ENCODE measurements around the gene C3orf70. TPM values are rescaled to one million over a fixed set of nuclear protein-coding genes. Genes with fewer than 3 reads are reported as not detected.

C3orf70 gene
- total RNA-seq, 1 donor from 2014 or later = 0.99 TPM

GRCh38 chr3:185089343-185089742, 63.5 kb downstream of the C3orf70 start:
- DNase-seq (ENCODE audit: low read depth, low spot score) = no peak

DNA sequence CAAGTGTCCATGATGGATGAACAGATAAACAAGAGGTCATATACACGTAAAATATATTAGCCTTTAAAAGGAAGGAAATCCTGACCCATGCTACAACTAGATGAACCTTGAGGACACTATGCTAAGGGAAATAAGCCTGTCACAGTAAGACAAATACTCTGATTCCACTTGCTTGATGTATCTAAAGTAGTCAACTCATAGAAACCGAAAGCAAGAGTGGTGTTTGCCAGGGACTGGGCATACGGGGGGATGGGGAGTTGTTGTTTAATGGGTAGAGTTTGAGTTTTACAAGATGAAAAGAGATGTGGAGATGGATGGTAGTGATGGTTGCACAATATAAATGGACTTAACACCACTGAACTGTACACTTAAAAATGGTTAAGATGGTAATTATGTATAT, 65.4 kb downstream of the C3orf70 start:
- no peak for DNase-seq (ENCODE audit: low read depth, low spot score)

DNA sequence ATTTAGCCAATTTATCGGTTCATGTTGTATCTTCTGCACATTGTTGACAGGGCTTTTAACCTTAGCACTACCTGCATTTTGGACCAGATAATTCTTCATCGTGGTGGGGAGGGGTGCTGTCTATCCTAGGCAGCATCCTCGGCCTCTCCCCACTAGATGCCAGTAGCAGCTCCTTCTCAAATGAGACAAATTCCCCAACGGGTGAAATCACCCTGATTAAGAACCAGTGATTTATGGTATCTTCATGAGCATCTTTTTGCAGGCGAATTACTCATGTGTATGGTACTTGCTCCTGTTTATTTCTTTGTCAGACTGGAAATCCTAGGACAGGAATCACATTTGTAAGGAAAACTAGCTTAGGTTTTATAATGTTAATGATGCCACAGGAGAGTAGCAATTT, 68.0 kb downstream of the C3orf70 start:
- no peak for DNase-seq (ENCODE audit: low read depth, low spot score)

DNA sequence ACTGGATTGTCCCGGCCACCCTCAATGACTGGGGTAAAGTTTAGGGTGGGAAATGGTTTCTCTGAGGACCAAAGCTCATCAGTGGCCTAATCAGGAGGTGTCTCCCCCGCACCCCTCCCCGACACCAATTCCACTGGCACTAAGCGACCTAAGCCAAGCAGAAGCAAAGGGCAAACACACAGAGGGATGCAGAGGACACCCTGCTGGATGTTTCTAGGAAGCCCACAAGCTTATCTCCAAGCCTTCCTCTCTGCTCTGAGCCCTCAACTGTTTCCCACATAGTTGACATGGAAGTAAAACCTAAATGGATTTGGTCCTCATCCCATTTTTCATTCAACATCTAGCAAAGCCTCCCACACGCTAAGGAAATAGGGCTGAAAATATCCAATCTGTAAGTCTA, 68.5 kb downstream of the C3orf70 start:
- no peak for DNase-seq (ENCODE audit: low read depth, low spot score)

- no peak for DNase-seq (ENCODE audit: low read depth, low spot score)
These were observed 70.0 kb downstream of the C3orf70 start for GRCh38 chr3:185082829-185083228.

- no peak for DNase-seq (ENCODE audit: low read depth, low spot score)
These were observed 70.7 kb downstream of the C3orf70 start for GRCh38 chr3:185082149-185082548.

DNA sequence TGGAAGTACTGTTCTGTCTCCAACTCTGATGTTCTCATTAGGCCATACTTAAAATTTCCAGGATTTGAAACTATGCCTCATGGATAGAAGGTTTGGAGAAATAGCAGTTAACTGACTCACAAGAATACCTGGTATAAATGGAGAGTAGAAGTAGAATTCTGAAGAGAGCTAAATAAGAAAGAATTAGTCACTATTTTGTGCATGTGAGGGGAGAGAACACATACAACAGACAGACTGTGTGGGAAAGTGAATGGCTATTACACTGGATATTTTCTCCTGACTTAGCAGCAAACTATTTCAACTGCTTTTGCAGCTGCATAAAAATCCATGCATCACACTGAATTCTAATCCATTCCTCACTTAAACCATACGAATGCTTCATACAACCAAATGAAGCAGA, 71.3 kb downstream of the C3orf70 start:
- DNase-seq (ENCODE audit: low read depth, low spot score) = no peak

DNA sequence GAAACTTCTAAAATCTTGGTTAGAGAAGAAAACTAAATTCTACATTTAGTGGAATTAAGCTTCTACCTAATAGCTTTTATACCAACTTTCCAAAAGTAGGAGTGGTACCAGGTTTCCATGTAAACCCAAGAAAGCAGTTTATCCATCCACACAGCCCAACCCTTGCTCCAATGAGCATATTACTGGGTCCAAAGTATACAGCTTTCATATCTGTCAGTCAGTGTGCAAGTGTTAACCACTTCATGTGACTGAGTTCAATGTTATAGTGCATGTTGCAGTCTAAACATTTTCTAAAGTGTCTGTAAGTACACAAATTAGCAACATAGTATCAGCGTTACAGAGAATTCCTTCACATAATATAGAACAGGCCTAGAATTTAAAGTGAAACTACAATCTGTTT, 73.2 kb downstream of the C3orf70 start:
- no peak for DNase-seq (ENCODE audit: low read depth, low spot score)

GRCh38 chr3:185076219-185076618, 76.6 kb downstream of the C3orf70 start:
- DNase-seq (ENCODE audit: low read depth, low spot score) = no peak

DNA sequence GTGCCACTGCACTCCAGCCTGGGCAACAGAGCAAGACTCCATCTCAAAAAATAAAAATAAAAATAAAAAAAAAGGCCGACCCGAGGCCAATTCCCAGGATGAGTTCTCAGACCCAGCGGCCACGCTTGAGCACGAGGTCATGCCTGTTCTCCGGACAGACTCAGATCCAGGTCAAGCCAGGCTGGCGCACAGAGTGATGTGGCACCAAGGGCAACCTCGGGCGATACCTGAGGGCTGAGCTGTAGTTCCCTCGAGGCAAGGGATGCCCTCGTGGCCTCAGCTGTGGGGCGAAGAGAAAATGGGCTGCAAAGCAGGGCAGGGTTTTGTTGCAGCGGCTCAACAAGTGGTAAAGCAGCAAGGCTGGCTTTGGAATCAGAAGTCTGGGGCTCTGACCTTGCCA, 77.3 kb downstream of the C3orf70 start:
- no peak for DNase-seq (ENCODE audit: low read depth, low spot score)

DNA sequence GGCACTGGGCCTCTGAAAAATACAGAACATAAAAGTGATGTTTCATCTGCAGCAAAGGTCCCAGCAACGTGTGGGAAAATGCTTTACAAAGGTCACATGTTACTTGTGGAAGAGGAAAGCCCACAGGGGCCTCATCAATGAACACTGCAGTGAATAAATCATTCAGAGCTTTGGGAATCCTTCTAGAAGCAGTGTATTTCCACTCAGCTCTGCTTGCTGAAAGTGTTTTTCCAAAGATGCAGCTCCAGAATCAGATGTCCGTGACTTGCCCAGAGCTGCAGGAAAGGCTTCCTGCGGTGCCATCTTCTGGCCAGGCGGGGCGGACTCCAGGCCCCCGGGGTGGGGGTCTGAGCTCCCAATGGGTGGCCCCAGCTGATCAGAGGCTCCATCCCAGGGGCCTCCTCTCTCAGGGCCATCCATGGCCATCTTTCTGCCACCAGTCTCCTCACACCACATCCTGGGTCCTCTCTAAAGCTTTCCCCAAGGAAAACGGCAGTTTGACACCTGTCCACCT, 81.5 kb downstream of the C3orf70 start:
- no peak for DNase-seq (ENCODE audit: low read depth, low spot score)

DNA sequence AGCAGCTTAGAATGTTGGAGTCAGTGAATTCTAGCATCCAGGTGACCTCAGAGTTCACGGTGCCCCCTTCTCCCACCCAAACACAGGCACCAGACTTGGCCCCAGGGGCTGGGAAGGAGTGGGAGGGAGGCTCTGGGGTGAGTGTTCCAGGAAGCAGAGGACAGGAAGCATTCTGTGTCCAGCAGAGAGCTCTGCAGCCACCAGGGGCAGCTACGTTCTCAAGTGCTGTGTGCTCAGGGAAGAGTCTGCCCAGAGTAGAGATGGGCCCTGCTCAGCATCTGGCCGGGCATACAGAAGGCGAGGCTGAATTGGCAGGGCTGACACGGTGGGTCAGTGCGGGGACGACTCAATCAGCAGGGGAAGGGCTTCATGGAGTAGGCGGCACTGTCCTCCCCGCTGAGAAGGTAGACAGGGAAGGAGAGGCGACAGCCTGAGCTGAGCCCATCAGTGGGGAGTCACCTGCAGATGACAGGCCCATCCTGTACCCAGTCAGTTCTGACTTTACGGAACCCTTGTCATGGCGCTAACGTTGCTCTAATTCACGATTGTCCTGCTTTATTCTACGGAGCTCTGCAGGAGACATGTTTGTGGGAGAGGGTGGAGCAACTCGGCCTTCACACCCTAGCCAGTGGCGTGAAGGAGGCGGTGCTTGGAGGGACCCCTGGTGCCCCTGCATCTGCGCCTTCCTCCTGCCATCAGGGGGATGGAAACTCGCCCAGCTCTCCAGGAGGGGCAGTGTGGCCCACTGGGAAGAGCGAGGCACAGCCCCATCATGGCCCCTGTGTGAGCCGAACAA, 82.2 kb downstream of the C3orf70 start:
- no peak for DNase-seq (ENCODE audit: low read depth, low spot score)

DNA sequence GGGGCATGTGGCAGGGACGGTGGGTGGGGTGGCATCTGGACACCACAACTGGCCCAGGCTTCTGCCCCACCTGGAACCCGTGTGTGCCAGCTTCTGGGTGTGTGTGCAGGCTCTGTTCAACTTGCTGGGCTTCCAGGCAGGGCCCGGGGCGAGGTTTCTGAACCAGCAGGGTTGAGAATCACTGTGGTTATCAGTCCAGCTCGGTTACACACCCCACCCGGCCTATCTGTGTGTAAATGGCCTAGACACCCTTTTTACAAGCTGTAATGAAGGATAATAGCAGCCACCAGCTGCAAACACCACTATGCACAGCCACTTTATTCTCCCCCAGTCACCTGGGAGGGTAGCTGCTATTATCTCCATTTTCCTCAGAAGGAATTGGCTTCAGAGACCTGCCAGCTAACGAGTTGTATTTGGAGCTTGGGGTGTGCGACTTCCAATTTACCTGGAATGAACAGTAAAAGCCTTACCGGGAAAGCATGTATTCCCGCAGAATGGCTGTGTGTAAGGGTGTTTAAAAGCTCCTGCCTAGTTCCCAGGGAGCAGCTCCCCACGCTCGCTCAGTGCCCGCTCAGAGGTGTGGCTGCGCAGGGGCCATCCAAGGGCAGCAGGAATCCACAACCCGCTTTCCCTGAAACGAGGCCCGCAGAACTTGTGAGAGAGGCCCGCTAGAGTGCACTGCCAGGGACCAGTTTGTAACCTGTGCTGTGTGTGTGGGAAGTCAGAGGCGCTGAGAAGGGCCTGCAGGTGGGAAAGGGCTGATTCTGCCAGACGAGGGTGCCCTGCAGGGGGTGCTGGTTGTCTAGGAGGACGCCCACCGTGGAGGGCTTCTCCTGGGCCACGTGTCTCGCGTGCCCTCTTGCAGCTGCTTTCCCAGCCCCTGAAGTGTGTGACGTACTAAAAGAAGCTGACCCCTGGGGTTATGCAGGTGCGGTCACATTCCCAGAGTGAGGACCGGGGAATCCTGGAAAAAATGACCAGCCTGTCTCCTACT, 83.5 kb downstream of the C3orf70 start:
- no peak for DNase-seq (ENCODE audit: low read depth, low spot score)

DNA sequence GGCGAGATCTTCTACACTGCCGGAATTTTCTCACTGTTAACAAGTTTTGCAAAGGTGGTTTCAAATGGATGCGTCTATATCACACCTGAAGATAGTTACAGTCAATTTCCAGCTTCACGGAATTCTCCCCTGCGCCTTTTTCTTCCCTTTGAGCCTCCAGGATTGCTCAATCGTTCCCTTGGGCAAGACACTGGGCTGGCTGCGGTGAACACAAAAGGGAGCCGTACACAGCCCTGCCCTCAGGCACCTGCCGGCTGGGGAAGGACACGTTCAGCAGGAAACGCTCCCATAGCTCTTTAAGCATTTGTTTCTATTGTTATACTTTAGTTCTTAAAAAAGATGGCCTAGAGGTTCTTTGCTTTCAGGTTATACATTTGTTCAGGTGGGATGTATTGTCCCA, 85.7 kb downstream of the C3orf70 start:
- no peak for DNase-seq (ENCODE audit: low read depth, low spot score)

DNA sequence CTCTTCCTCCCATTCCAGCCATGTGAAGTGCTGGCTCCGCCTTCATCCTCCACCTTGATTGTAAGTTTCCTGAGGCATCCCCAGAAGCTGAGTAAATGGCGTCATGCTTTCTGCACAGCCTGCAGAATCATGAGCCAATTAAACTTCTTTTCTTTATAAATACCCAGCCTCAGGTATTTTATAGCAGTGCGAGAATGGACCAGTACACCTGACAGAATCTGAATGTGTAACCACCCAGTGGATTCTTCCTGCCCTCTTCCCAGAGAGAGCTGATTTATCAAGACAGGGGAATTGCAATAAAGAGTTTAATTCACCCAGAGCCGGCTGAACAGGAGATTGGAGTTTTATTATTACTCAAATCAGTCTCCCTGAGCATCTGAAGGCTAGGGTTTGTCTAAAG, 86.6 kb downstream of the C3orf70 start:
- no peak for DNase-seq (ENCODE audit: low read depth, low spot score)

DNA sequence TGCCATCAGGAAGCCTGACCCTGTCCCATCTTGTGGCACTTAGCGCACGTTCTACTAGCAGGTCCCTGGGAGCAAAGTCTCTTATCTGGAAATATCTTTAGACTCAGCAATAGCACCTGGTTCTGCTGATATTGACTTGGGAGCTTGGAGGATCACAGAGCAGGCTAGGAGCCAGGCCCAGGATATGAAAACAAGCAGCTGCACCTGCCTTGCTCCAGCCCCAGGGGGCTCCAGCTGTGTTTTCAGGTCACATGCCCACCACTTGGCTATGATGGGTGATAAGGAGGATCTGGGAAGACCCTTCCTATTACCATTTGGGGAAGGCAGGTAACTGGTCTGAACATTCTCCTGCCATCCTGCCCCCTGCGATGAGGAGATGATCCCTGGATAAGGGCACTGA, 87.8 kb downstream of the C3orf70 start:
- DNase-seq (ENCODE audit: low read depth, low spot score) = no peak

DNA sequence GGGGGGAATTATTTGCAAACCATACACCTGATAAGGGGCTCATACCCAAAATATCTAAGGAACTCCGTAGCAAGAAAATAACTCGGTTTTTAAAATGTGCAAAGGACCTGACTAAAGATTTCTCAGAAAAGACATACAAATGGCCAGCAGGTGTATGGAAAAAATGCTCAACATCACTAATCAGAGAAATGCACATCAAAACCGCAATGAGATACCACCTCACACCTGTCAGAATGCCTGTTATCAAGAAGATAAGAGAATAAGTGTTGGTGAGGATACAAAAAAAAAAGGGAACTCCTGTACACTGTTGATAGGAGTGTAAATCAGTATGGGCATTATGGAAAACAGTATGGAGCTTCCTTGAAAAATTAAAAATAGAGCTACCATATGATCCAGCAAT, 89.4 kb downstream of the C3orf70 start:
- no peak for DNase-seq (ENCODE audit: low read depth, low spot score)

GRCh38 chr3:185062191-185062590, 90.7 kb downstream of the C3orf70 start:
- DNase-seq (ENCODE audit: low read depth, low spot score) = no peak

DNA sequence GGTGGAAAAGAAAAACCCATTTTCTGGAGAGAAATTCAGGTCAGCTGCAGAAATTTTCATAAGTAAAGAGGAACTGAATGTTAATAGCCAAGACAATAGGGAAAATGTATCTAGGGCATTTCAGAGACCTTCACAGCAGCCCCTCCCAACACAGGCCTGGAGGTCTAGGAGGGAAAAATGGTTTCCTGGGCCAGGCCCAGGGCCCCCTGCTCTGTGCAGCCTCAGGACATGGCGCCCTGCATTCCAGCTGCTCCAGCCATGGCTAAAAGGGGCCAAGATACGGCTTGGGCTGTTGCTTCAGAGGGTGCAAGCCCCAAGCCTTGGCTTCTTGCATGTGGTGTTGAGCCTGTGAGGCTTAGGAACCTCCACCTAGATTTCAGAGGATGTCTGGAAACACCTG, 92.2 kb downstream of the C3orf70 start:
- no peak for DNase-seq (ENCODE audit: low read depth, low spot score)

DNA sequence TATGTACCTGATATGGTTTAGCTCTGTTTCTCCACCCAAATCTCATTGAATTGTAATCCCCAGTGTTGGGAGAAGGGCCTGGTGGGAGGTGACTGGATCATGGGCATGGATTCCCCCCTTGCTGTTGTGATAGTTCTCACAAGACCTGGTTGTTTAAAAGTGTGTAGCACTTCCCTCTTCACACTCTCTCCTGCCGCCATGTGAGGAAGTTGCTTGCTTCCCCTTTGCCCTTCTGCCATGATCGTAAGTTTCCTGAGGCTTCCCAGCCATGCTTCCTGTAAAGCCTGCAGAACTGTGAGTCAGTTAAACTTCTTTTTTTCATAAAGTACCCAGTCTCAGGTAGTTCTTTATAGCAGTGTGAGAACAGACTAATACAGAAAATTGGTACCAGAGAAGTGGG, 93.1 kb downstream of the C3orf70 start:
- no peak for DNase-seq (ENCODE audit: low read depth, low spot score)

- DNase-seq (ENCODE audit: low read depth, low spot score) = no peak
These were observed 94.1 kb downstream of the C3orf70 start for GRCh38 chr3:185058796-185059195.

DNA sequence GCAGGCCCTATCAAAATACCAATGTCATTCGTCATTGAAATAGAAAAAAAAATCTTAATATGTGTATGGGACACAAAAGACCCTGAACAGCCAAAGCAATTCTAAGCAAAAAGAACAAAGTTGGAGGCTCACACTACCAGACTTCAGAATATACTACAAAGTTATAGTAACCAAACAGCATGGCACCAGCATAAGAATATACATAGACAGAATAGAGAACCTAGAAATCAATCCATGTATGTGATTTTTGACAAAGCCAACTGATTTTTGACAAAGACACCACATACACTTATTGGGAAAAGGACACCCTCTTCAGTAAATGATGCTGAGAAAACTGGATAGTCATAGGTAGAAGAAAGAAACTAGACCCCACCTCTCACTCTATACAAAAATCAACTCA, 95.0 kb downstream of the C3orf70 start:
- DNase-seq (ENCODE audit: low read depth, low spot score) = no peak

Measured in pulmonary artery endothelial cell (primary cell).